C4-2B (cell line): ENCODE results near the gene RACK1.

Source experiments
- ZFX ChIP-seq: fragments of 450-650 bp; IDR thresholded peaks from 2 replicates; pipeline ENCODE4 v1.6.1; 2017
- TF ChIP-seq, protein P1 (sequence below): fragments of 450-650 bp; conservative IDR thresholded peaks from 2 replicates; pipeline ENCODE4 v1.5.1; 2017; ENCODE audit warnings: mild to moderate bottlenecking

GRCh38 chr5:181217803-181218062, 26.0 kb downstream of the RACK1 start:
- TF ChIP-seq, protein P1, sequence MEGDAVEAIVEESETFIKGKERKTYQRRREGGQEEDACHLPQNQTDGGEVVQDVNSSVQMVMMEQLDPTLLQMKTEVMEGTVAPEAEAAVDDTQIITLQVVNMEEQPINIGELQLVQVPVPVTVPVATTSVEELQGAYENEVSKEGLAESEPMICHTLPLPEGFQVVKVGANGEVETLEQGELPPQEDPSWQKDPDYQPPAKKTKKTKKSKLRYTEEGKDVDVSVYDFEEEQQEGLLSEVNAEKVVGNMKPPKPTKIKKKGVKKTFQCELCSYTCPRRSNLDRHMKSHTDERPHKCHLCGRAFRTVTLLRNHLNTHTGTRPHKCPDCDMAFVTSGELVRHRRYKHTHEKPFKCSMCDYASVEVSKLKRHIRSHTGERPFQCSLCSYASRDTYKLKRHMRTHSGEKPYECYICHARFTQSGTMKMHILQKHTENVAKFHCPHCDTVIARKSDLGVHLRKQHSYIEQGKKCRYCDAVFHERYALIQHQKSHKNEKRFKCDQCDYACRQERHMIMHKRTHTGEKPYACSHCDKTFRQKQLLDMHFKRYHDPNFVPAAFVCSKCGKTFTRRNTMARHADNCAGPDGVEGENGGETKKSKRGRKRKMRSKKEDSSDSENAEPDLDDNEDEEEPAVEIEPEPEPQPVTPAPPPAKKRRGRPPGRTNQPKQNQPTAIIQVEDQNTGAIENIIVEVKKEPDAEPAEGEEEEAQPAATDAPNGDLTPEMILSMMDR: no peak
- no peak for TF ChIP-seq ZFX
